HG03280 (cell line): Measurements from ENCODE around the gene CDH26.

Experiments
- ATAC-seq: cut with Tn5 transposase; IDR thresholded peaks from one replicate; pipeline ENCODE4 v1.9.1; 2021; ENCODE audit warnings: mild to moderate bottlenecking, moderate library complexity; ENCODE audit not compliant: unreplicated experiment

CDH26 gene

GRCh38 chr20:60010689-60011458, 52.7 kb downstream of the CDH26 start:
- ATAC-seq: no peak

GRCh38 chr20:60011512-60012507, 53.6 kb downstream of the CDH26 start:
- no peak for ATAC-seq

GRCh38 chr20:60013296-60014139, 55.3 kb downstream of the CDH26 start:
- ATAC-seq: no peak

- no peak for ATAC-seq
These were observed 58.2 kb downstream of the CDH26 start for GRCh38 chr20:60016406-60016805.

GRCh38 chr20:60020251-60020650, 62.0 kb downstream of the CDH26 start:
- ATAC-seq: no peak

GRCh38 chr20:60021104-60021503, 62.9 kb downstream of the CDH26 start:
- no peak for ATAC-seq

- no peak for ATAC-seq
These were observed 64.6 kb downstream of the CDH26 start for GRCh38 chr20:60022849-60023248.

- no peak for ATAC-seq
These were observed 66.0 kb downstream of the CDH26 start for GRCh38 chr20:60024245-60024644.

GRCh38 chr20:60024801-60025200, 66.6 kb downstream of the CDH26 start:
- no peak for ATAC-seq

GRCh38 chr20:60026010-60026409, 67.8 kb downstream of the CDH26 start:
- ATAC-seq: no peak

GRCh38 chr20:60030471-60030870, 72.2 kb downstream of the CDH26 start:
- ATAC-seq: no peak

- ATAC-seq: no peak
These were observed 72.9 kb downstream of the CDH26 start for GRCh38 chr20:60031107-60031506.

GRCh38 chr20:60034231-60035110, 76.2 kb downstream of the CDH26 start:
- ATAC-seq: no peak

GRCh38 chr20:60035486-60035885, 77.3 kb downstream of the CDH26 start:
- ATAC-seq: no peak

- ATAC-seq: no peak
These were observed 78.1 kb downstream of the CDH26 start for GRCh38 chr20:60036346-60036745.

GRCh38 chr20:60036746-60037499, 78.7 kb downstream of the CDH26 start:
- no peak for ATAC-seq

- ATAC-seq: no peak
These were observed 80.3 kb downstream of the CDH26 start for GRCh38 chr20:60038400-60039008.

- ATAC-seq: no peak
These were observed 81.3 kb downstream of the CDH26 start for GRCh38 chr20:60039526-60039925.
